Eye (tissue), 1 donor: Measurements from ENCODE around the gene GPS2.

Experiments used
- DNase-seq: peaks from one replicate; pipeline ENCODE4 v3.0.0-alpha.2; 2015

GPS2 gene

DNA sequence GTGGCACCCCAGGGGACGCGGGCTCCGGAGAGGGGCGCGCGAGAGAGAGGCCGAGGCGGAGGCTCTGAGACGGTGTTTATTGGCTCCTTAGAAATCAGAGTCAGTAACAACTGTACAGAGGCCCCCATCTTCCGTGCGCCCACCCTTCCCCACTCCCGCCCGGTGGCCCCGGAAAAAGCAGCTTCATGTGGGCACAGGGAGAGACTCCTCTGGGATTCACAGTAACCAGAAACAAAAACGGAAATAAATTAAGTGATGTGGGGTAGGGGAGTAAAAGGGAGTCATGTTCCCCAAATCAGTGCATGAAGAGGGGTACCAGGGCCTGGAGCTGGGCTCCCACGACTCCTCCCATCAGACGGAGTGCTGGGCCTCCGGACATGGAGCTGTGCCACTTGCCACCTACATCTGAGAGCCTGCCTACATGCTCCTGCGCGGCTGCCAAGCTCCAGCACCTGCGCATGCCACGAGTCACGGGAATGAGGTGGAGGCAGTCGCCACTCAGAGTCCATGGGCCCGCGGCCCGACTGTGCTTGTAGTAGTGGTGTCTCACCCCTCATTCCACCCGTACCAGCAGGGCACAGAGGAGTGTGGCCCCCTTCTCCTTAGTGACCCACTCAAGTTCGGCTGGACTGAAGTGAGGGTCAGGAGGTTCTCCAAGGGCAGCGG, 543 bp upstream of the GPS2 start:
- no peak for DNase-seq

DNA sequence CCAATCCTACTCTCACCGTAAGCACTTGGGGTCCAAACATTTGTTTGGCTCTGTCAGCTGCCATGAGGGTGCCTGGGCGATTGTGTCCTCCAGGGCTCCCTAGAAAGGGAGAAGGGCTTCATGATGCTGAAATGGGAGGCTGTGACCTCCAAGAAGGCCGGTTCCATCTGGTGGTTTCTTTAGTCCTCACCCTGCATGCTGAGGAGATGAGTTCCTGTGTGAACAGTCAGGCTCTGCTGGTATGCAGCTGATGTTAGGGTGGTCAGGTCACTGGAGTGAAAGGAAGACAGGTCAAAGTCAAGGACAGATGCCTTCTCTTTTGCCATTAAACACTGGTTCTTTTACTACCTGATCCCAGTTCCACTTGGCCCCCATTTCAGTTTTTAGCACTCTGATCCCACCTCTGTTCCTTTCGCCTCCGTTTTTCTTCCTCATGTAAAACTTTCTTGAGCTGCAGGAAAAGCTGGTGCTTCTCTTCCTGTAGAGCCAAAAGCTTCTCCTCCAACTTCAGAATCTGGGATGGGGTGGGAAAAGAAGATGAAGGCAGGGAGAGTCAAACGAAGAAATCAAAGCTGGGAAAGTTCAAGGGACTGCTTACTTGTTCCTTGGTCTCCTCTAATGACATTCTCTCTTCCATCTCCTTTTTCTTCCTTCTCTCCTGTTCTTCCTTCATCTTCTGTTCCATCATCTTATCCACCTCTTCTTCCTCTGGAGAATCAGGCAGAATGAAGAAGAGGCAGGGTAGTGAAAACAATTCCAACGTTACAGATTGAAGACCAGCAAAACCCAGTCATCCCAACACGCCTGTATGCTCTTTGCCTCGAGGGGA, 1.1 kb downstream of the GPS2 start:
- no peak for DNase-seq

DNA sequence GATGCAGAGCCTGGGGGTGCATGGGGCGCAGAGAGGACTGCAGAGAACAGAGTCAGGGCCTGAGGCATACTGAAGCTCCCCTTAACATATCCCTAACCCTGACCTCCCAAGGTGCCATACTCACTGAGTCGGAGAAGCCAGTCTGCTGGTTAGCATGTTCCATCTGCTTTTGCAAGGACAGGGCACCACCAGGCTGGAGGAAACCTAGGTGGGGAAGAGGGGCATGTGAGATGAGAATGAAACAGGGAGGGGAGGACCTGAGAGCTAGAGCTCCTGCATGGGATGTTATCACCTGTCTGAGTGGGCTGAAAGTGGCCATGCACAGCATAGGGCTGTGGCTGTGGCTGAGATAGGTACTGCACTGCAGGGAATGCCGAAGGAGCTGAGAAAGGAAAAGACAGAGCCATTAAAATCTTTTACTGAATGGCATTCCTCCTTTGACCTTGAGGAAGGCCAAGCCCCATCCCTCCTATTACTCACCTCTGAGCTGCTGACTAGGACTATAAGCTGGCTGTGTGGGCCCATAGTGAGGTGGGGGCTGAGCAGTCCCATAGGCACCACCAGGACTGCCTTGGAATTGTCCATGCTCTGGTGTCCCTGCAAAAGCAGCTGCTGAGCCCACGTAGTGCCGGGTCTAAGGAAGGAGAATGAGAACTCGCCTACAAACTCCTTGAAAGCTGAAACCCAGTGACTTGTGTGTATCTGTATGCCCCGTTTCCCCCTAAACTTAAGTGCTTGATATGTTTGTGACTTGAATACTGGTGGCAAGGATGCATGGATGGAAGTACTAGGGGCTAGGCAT, 1.9 kb downstream of the GPS2 start:
- DNase-seq = no peak

DNA sequence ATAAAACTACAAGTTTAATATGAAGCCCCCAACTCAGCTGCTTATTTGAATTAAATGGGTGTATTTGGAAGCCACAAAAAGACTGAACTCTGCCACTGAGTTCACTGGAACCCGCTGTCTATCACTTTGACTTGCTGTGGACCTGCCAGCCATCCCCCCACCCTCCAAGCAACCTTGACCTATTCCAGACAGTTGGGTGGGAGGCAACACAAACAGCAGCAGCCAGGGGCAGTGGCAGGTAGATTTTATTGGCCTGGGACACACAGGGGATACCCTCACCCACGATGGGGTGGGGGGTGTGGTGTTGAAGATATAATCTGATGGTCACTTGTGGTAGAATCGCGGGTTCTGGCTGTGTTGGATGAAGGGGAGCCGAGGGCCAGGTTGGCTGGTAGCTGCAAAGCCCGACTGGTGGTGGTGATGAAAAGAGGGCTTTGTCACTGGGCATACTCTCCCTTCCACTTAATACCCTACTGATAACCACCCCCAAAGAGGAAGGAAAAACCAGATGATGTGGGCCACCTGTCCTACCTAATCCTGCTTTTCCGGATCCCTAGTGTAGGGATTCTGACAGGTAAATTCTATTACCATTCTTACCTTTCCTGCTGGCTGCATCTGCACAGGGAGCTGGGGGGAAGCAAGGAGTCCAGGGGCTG, 2.6 kb downstream of the GPS2 start:
- no peak for DNase-seq

DNA sequence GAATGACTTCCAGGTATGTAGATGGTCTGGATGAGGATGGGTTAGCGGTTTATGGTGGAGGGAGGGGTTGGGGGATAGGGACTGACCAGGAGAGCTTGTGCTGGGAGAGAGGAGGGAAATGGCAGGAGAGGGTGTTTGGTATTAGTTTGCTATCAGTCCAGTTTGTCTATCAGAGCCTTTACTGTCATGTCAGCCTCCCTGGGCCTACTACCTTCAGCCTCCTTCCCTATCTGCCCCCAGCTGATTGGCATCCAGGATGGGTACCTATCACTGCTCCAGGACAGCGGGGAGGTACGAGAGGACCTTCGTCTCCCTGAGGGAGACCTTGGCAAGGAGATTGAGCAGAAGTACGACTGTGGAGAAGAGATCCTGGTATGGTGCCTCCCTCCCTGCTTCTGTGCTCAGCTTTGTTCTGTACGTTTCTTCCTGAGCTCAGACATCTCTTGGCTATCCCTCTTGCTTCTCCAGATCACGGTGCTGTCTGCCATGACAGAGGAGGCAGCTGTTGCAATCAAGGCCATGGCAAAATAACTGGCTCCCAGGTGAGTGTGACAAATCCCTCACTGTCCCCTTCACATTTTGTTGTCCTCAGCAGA, 4.0 kb downstream of the GPS2 start:
- DNase-seq = no peak

DNA sequence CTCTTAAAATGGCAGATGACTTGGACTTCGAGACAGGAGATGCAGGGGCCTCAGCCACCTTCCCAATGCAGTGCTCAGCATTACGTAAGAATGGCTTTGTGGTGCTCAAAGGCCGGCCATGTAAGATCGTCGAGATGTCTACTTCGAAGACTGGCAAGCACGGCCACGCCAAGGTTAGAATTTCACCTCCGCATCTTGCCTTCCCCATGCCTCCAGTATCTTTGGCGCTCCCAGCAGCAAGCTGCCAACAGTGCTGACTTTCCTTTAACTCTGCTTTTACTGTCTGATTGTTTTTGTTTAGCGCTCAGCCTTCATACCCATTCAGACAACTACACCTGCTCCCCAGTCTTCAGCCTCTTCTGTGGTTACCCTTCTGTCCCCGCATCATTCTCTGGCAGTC, 5.5 kb downstream of the GPS2 start:
- no peak for DNase-seq

DNA sequence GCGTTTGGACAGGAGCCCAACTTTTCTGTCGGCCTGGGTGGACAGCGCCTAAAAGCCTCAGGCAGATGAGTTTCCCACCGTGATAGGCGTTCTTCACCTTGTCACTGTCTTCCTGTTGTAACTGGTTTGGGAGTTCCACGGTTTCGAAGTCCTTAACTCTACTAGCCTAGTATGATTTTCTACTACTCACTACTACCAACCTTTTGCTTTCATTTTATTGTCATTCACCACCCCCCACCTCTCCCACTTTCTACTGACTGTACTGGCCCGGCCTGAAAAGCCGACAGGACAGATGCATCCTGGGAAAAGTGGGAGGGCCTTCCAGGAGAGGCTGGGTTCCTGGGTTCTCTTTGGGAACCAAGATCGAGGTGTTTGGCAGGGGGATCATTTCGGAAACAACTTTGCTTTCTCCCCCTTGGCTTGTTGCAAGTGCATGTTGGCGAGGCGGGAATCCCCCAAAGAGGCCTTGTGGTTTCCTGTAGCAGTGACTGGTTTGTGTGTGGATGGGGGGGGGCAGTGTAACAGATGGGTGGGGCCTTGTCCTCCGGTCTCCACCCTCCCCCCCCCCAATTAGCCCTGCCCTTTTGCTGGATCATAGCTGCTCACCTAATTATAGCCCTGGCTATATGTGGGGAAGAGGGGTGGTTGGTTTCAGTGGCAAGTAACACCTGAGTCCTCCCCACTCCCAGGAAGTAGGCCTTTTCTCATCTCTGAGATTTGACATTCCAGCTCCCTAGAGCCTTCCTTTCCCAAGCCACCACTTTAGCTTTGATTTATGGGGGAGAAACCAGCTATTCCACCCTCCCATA, 6.3 kb downstream of the GPS2 start:
- peak; percentile 86 for DNase-seq

DNA sequence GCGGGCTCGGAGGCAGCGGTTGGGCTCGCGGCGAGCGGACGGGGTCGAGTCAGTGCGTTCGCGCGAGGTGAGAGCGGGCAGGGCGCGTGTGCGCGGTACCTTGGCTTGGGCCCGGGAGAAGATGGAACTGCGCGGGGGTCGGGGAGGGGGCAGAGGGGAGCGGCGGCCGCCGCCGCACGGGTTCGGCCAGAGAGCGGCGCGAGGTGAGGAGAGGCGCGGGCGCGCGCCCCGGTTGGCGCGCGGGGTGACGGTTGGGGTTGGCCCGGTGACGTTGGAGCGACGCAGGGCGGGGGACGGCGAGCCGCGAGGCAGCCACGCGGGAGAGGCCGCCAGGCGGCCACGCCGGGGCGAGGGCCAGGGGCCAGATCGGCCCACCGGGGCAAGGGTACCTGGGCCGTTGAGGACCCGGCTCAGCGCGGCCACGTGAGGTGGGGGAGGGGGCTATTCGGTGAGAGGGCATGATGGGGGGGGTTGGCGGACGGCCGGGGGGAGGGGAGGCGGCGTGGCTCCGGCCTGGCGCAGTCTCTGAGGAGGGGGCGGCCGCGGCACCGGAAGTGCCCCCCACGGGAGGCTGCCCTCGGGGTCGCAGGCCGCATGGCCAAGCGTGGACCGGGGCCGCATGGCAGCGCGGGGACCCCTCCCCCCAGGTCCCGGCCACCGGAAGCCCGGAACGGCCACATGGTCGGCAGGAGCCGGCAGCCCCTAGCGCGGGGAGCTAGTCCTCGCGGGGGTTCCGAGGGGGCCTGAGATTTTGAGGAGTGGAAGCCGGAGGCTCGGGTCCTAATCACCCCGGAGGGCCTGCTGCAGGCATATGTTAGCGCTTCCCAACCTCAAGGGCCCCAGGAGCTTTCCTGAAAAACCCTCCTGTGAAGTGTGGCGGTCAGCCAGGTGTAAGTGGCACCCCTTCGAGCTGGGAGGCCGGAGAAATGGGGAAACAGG, 7.2 kb downstream of the GPS2 start:
- no peak for DNase-seq

DNA sequence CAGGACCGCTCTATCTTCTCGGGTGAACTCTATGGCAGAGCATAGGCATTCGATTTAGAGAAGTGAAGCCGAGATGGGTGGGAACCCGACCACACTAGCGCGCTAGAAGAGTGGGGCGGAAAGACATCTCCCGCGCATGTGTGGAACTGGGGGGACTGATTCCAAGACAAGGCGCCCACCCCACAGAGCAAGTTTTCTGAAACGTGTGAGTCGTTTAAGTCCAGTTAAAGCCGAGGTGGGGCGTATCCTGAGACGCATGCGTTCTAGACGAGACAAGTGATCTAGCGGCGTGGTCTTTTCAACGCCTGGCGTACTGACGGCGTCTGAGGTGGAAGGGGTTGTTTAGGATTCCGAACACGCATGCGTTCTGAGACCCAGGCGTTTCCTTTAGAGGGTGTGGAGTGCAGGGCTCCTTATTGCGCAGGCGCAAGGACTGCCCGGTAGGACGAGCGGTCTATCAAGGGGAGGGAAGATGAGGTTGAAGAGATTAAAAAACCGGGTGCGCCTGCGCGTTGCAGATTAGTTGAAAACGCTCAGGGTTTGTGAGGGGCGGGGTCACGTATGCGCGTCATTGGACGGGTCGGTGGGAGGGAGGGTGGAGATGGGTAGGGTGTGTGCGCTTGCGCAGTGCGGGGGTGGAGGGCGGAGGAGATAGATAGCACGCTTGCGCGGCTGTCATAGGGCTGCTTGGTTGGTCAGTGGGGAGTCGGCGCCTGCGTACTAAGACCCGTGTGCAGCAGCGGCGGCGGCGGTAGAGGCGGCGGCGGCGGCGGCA, 8.1 kb downstream of the GPS2 start, which contains the start of gene EIF5A:
Gene EIF5A, plus strand, starts transcription at position 718 of the 775 bp plus-strand sequence. CDS start 2,008 bp downstream, outside the sequence.
- peak; percentile 100 for DNase-seq

DNA sequence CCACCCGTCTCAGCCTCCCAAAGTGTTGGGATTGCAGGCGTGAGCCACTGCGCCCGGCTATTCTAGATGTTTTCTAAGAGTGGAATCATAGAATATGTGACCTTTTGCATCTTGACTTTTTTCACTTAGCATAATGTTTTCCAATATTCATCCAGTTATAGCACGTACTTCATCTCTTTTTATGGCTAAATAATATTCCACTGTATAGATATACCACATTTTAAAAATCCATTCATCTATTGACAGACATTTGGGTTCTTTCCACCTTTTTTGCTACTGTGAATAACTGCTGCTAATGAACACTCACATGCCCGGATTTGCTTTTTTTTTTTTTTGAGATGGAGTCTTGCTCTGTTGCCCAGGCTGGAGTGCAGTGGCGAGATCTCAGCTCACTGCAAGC, 11.0 kb downstream of the GPS2 start:
- no peak for DNase-seq

DNA sequence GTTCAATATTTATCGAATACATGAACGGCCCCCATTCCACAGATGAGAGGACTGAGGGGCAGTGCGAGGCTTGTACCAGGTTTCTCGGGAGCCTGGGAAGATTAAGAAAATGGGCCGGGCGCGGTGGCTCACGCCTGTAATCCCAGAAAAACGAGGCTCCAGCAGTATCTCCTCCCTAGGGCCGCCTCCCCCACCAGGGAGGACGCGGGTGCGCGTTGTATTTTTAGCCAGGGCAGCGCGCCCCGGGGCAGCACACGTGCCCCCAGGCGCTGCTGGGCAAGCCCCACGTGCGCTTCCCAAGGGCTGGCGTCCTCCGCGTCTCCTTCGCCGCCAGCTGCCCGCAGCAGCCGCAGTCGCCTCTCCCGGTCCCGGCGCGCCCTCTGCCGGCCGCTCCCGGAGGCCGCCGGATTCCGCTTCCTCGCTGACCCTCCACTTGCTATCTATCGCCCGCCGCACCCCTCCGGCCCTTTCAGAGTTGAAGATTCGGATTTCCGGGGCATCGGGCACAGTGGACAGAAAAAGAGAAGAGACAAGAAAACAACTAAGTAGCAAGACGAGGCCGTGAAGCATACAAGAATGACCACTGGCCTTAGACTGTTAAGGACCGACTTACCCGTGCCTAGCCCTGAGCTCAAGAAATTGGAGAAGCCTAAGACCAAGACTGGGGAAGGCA, 18.8 kb downstream of the GPS2 start:
- peak; percentile 92 for DNase-seq

DNA sequence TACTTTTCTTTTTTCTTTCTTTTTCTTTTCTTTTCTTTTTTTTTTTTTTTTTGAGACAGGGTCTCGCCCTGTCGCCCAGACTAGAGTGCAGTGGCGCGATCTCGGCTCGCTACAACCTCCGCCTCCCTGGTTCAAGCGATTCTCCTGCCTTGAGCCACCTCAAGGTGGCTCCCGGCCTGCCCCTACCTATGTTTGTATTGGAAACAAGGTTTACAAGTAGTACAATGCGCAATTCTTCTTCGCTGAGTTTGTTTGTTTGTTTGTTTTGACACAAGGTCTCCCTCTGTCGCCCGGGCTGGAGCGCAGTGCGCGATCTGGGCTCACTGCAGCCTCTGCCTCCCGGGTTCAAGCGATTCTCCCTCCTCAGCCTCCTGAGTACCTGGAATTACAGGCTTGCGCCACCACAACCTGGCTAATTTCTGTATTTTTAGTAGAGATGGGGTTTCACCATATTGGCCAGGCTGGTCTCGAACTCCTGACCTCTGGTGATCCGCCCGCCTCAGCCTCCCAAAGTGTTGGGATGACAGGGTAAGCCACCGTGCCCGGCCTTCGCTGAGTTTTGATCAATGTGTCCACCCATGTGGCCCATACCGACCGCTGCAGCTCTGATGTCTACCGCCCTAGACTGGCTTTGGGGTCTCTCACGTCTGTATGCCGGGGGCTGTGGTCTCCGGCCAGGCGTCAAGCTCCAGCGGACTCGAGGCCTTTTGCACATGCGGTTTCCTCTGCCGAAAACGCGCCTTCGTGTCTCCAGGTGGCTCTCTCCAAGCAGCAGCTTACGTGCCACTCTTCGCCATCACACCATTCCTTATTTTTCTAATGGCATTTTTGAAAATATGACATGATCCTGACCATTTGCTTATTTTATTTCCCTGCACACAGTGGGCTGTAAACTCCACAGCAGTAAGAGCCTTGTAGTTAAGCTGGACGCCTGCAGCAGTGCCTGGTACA, 19.7 kb downstream of the GPS2 start:
- DNase-seq = peak; percentile 27

DNA sequence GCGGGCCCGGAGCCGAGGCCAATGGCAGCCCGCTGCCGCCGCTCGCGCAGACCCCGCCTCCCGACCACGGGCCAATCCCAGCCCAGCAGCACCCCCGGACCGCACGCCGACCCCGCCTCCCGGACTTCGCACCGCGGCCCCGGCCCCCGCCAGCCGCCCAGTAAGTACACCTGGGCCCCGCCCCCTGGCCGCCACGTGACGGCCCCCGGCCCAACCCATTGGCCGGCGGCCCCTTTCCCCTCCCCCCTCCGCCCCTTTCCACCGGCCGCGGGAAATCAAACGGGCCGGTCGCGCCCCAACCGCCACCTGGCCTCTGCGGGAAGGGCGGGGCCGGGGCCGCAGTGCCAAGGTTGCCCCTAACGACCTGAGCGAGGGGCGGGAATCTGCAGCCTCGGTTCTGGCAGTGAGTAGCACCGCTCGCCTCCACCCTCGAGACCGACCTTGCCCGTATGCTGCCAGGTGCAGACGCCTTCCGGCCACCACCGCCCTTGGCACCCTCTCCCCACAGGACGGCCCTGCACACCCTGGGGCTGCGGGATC, 20.5 kb downstream of the GPS2 start, which contains the start of gene YBX2:
Gene YBX2, minus strand, starts transcription at position 26 of the 540 bp plus-strand sequence. CDS start 139 bp downstream, outside the sequence.
- peak; percentile 75 for DNase-seq

DNA sequence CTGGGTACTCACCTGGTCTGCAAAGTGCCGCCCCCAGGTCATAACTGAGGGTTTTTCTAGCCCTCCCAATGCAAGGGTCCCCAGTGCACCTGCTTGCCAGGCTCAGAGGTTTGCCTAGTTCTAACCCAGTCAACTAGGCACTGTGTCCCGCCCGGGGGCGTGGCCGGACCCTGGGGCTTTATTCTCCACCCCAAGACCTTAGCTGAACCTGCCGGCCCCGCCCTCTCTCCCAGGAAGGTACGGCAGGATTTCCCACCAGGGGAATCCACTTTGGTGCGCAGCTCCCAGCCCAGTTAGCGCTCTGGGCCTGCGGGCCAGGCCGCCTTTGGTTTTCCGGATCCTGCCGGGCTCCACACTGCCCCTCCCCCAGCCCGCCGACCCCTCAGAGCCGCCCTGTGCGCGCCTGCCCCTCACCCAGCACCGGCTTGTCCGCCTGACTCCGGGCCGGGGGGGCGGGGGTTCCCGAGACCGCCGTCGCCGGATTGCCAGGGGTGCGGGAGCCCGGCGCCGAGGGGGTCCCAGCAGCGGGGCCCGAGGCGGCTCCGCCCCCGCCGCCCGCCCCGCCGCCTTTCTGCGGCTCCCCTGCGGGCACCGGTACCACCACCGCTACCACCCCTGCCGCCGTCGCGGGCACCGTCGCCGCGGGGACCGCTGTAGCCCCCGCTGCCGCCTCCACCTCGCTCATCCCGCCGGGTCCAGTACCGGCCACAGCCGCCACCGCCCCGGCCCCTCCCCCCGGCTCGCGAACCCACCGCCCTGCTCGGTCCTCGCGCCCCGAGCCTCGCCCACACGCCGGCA, 21.1 kb downstream of the GPS2 start:
- peak; percentile 21 for DNase-seq

DNA sequence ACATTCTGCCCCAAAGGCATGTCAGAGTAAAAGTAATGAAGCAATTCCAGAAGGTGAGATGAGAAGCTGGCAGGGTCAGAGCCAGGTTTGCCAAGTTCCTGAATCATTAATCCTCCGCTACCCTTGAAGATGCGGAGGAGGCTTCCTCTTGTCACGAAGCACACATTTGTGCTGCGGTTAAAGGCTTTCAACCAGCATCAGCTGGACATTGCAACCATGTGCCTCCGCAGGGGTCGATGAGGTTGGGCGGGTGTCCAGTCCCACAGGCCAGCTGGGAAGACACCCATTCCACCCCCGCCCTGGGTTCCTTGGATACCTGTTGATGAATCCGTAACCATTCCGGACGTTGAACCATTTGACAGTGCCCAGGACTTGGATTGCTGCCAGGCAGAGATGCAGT, 22.0 kb downstream of the GPS2 start:
- no peak for DNase-seq

DNA sequence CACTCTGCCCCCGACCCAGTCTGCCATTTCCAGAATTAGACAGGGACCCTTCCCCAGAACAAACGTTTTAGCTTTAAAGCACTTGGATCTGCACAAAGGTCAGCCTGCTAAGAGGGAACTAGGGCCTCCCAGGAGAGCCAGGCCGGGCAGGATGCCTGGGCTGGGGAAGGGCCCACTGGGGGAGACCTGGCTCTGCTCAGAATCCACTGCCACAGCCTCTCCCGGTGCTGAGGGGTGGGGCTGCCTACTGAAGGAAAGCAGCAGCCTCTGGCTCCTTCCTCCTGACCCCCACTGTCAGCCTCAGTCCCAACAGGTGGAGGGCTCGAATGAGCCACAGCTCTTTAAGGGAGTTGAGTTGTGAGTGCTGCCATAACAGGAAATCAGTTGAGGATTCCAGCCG, 22.4 kb downstream of the GPS2 start:
- DNase-seq = no peak

DNA sequence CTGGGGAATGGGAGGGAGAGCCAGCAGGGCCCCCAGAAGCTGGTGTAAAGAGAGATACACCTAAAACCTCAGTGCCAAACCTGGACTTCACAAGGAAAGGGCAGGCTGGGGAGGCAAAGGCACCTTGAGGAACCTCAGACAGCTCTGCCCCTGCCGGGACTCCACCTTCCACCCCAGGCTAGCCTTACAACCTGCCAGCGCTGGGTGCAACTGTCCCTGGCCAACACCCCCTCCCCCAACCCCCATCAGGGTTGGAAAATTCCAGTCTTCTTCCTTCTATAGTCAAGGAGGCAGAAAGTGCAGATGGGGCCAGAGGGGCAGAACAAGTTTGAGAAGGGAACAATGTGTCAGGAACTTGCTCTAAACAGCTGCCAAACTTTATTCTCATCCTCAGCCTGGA, 23.0 kb downstream of the GPS2 start:
- DNase-seq = no peak
